Upper lobe of right lung (tissue), 1 donor: ENCODE data around the gene C22orf39. TPM values are rescaled to one million over a fixed set of nuclear protein-coding genes. Genes with fewer than 3 reads are reported as not detected.

Experiments
- ATAC-seq: fragments of 200-7000 bp; cut with Tn5 transposase; one replicate; pipeline ENCODE4 v1.9.1; 2020; ENCODE audit warnings: mild to moderate bottlenecking, moderate library complexity
- DNase-seq: peaks from one replicate; pipeline ENCODE4 v3.0.0-alpha.2; 2020
- H3K27ac ChIP-seq: fragments of 200-600 bp; one replicate; pipeline ENCODE4 v1.8.0; 2022
- H3K27me3 ChIP-seq: fragments of 200-600 bp; one replicate; pipeline ENCODE4 v1.8.0; 2022; ENCODE audit warnings: mild to moderate bottlenecking
- H3K36me3 ChIP-seq: fragments of 200-600 bp; one replicate; pipeline ENCODE4 v1.8.0; 2022
- H3K4me1 ChIP-seq: fragments of 200-600 bp; one replicate; pipeline ENCODE4 v1.8.0; 2022
- H3K4me3 ChIP-seq: fragments of 200-600 bp; one replicate; pipeline ENCODE4 v1.8.0; 2022; ENCODE audit warnings: mild to moderate bottlenecking
- H3K9me3 ChIP-seq: fragments of 200-600 bp; one replicate; pipeline ENCODE4 v1.8.0; 2022
- intact Hi-C: fragments of 100-400 bp; cut with DNase I; formaldehyde crosslinking; loops from one replicate; pipeline ENCODE4 v1.11.0; 2022
- total RNA-seq: library from RNA; stranded (reverse); fragmentation: NEBNext Ultra II Directional; extraction: Animal tissue kit (Norgen Biotek cat#: 25700); gene quantifications from one replicate; pipeline ENCODE4 v1.2.1, GENCODE V29; 2021
- TF ChIP-seq, protein P1 (sequence below): fragments of 200-600 bp; IDR thresholded peaks from one replicate; pipeline ENCODE4 v1.8.0; 2022; ENCODE audit warnings: antibody characterized with exemption
- donor health status: DM: no; HTN: yes; CAD: no; lungs with severe emphysema.

C22orf39 gene
- total RNA-seq, 1 donor from 2014 or later: 35.6 TPM

GRCh38 chr22:19478901-19479354 is 31.4 kb upstream of the C22orf39 start, which contains the start of gene UFD1:
Gene UFD1, minus strand, starts transcription at chr22:19479193. Its CDS starts 108 bp downstream, at chr22:19479085.
- intact Hi-C loops: no loop called here
- TF ChIP-seq, protein P1, sequence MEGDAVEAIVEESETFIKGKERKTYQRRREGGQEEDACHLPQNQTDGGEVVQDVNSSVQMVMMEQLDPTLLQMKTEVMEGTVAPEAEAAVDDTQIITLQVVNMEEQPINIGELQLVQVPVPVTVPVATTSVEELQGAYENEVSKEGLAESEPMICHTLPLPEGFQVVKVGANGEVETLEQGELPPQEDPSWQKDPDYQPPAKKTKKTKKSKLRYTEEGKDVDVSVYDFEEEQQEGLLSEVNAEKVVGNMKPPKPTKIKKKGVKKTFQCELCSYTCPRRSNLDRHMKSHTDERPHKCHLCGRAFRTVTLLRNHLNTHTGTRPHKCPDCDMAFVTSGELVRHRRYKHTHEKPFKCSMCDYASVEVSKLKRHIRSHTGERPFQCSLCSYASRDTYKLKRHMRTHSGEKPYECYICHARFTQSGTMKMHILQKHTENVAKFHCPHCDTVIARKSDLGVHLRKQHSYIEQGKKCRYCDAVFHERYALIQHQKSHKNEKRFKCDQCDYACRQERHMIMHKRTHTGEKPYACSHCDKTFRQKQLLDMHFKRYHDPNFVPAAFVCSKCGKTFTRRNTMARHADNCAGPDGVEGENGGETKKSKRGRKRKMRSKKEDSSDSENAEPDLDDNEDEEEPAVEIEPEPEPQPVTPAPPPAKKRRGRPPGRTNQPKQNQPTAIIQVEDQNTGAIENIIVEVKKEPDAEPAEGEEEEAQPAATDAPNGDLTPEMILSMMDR: no peak

GRCh38 chr22:19478045-19478900 is 30.8 kb upstream of the C22orf39 start:
- peak overlapping the region; percentile 100 for H3K27ac ChIP-seq
- intact Hi-C loops: no loop called here
- peak overlapping the region; percentile 85 for H3K4me3 ChIP-seq
- DNase-seq: no peak
- TF ChIP-seq, protein P1: no peak
- peaks cover 16% of the 10 kb centered on the region for H3K36me3 ChIP-seq
- no peaks in the 10 kb centered on the region for H3K27me3 ChIP-seq
- H3K4me1 ChIP-seq: peaks cover 19% of the 10 kb centered on the region
- no peaks in the 10 kb centered on the region for H3K9me3 ChIP-seq
- no peak for ATAC-seq

More at GRCh38 chr22:19478901-19479354, 31.4 kb upstream of the C22orf39 start, which contains the start of gene UFD1:
- peaks cover 19% of the 10 kb centered on the region for H3K4me1 ChIP-seq
- H3K9me3 ChIP-seq: no peaks in the 10 kb centered on the region
- no peaks in the 10 kb centered on the region for H3K27me3 ChIP-seq
- DNase-seq: peak; percentile 93
- peak within 1 kb of the TSS; percentile 85 for H3K4me3 ChIP-seq
- ATAC-seq: peak; percentile 81
- peaks cover 9% of the 10 kb centered on the region for H3K36me3 ChIP-seq
- H3K27ac ChIP-seq: peak within 1 kb of the TSS; percentile 100

- no peak for ATAC-seq
- no peaks in the 10 kb centered on the region for H3K27me3 ChIP-seq
- H3K4me3 ChIP-seq: peak overlapping the region; percentile 85
- peaks cover 24% of the 10 kb centered on the region for H3K36me3 ChIP-seq
- H3K9me3 ChIP-seq: no peaks in the 10 kb centered on the region
- intact Hi-C loops: no loop called here
- TF ChIP-seq, protein P1: peak; percentile 20
- H3K4me1 ChIP-seq: peaks cover 19% of the 10 kb centered on the region
- peak overlapping the region; percentile 100 for H3K27ac ChIP-seq
- DNase-seq: no peak
Measured at GRCh38 chr22:19477321-19478044, 30.0 kb upstream of the C22orf39 start.

DNA sequence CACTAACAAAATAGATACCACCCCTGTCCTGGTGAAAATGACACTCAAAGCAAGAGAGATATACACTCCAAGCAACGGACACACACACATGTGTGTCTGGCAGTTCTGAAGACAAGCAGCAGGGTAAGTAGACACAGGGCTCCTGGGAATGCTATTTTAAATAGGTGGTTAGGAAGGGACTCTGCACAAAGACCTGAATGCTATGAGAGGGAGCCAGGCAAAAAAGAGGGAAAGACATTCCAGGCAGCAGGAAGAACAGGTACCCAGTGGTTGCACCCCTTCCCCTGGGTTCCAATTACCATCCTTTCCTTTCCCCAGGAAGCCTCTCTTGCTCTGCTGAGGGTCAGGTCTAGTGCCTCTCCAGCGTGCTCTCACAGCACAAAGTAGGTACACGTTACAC is 28.5 kb upstream of the C22orf39 start:
- H3K9me3 ChIP-seq: no peaks in the 10 kb centered on the region
- TF ChIP-seq, protein P1: no peak
- H3K4me3 ChIP-seq: no peak overlapping the region
- H3K36me3 ChIP-seq: peaks cover 37% of the 10 kb centered on the region
- intact Hi-C loops: no loop called here
- H3K4me1 ChIP-seq: peaks cover 19% of the 10 kb centered on the region
- DNase-seq (no peak), ATAC-seq (no peak)
- no peaks in the 10 kb centered on the region for H3K27me3 ChIP-seq
- H3K27ac ChIP-seq: no peak overlapping the region

DNA sequence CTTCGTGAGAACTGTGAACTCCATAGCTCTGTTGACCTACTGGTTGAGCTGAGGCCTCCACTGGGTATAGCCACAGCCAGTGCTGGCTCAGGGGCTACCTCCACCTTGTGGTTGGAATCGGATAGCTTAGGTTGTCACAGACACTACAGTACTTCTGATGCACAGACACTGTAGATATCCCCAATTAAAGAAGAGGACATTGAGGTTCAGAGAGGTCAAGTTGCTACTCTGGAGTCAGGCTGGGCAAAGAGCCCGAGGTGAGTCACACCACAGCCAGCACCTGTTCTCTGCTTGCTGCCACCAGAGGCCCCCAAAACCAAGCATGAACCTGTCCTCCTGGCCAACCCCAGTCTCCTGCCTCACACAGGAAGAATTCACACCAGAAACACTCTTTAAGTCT is 26.1 kb upstream of the C22orf39 start:
- Histone ChIP-seq H3K27me3 (no peaks in the 10 kb centered on the region), H3K9me3 (no peaks in the 10 kb centered on the region), H3K4me3 (no peak overlapping the region), H3K36me3 (peaks cover 62% of the 10 kb centered on the region), H3K27ac (no peak overlapping the region), H3K4me1 (peaks cover 15% of the 10 kb centered on the region)
- TF ChIP-seq, protein P1: no peak
- ATAC-seq (no peak), DNase-seq (no peak)
- intact Hi-C loops: no loop called here
